RWPE1 (cell line): ENCODE results near the gene NSMCE3.

Experiments
- CTCF ChIA-PET: fragments of 350-600 bp; sonication (Branson Sonifier 250); formaldehyde crosslinking; extraction: SDS; loops from one replicate; lab custom pipeline; 2021; lab: Yijun Ruan, JAX
- POLR2A ChIA-PET: fragments of 400-600 bp; formaldehyde crosslinking; extraction: SDS; loops from one replicate; lab custom pipeline; 2020; ENCODE audit warnings: antibody characterized with exemption; ENCODE audit not compliant: low non-redundant PET; lab: Yijun Ruan, JAX
- DNase-seq: peaks from one replicate; pipeline ENCODE4 v3.0.0; 2012; ENCODE audit warnings: low spot score
- H3K27ac ChIP-seq: fragments of 450-650 bp; 2 replicates; pipeline ENCODE4 v1.5.1; 2017
- TF ChIP-seq, protein P1 (sequence below): fragments of 450-650 bp; conservative IDR thresholded peaks from 2 replicates; pipeline ENCODE4 v1.5.1; 2017; ENCODE audit warnings: low read depth, mild to moderate bottlenecking

The NSMCE3 gene

GRCh38 chr15:29269485-29270168 is at the start of gene NSMCE3:
TSS of gene NSMCE3 (minus strand) at chr15:29269822. CDS start at chr15:29269705, 117 bp downstream.
- peak within 1 kb of the TSS; percentile 78 for H3K27ac ChIP-seq
- ChIA-PET CTCF (interaction anchor here (0.6 kb wide), 1 partner anchor 130 kb away, joined by 3 read pairs; no protein-coding TSS in a partner anchor), POLR2A (interaction anchor here (0.6 kb wide), 1 partner anchor 372 kb away, joined by 3 read pairs; no protein-coding TSS in a partner anchor)
- TF ChIP-seq, protein P1, sequence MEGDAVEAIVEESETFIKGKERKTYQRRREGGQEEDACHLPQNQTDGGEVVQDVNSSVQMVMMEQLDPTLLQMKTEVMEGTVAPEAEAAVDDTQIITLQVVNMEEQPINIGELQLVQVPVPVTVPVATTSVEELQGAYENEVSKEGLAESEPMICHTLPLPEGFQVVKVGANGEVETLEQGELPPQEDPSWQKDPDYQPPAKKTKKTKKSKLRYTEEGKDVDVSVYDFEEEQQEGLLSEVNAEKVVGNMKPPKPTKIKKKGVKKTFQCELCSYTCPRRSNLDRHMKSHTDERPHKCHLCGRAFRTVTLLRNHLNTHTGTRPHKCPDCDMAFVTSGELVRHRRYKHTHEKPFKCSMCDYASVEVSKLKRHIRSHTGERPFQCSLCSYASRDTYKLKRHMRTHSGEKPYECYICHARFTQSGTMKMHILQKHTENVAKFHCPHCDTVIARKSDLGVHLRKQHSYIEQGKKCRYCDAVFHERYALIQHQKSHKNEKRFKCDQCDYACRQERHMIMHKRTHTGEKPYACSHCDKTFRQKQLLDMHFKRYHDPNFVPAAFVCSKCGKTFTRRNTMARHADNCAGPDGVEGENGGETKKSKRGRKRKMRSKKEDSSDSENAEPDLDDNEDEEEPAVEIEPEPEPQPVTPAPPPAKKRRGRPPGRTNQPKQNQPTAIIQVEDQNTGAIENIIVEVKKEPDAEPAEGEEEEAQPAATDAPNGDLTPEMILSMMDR = no peak
- DNase-seq = peak; percentile 84

DNA sequence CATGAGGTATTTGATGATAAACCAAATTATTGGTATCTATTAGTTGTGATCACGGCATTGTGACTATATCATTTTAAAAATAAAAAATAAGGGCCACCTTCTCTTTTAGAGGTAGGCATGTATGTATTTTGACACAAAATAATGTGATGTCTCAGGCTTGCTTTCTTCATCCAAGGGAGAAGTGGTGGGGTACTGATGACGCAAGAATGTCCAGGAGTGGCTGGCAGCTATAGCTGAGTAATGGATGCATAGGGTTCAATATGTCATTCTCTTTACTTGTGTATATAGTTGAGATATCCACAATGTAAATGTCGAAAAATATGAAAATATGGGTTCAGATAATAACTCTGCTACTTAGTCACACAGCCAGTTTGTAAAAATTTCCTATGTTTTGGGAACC is 46.8 kb upstream of the NSMCE3 start:
- ChIA-PET CTCF (no interaction called here), POLR2A (no interaction called here)
- TF ChIP-seq, protein P1 = no peak
- H3K27ac ChIP-seq = no peak overlapping the region
- DNase-seq = no peak

DNA sequence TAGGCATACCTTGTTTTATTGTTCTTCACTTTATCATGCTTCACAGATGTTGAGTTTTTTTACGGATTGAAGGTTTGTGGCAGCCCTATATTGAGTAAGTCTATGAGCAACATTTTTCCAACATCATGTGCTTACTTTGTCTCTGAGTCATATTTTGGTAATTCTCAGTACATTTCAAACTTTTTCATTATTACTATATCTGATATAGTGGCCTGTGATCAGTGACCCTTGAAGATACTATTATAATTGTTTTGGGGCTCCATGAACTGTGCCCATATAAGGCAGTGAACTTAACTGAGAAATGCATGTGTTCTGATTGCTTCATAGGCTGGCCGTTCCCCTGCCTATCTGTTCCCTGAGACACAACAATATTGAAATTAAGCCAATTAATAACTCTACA is 42.8 kb upstream of the NSMCE3 start:
- no peak overlapping the region for H3K27ac ChIP-seq
- POLR2A ChIA-PET = no interaction called here
- DNase-seq = no peak
- CTCF ChIA-PET = interaction anchor here (0.9 to 1.5 kb wide), 2 partner anchors 24 to 172 kb away, joined by 3 read pairs; no protein-coding TSS in a partner anchor
- TF ChIP-seq, protein P1 = no peak

GRCh38 chr15:29311696-29312095 is 42.1 kb upstream of the NSMCE3 start:
- no peak for DNase-seq
- H3K27ac ChIP-seq = no peak overlapping the region
- ChIA-PET CTCF (no interaction called here), POLR2A (no interaction called here)
- TF ChIP-seq, protein P1 = no peak

- ChIA-PET CTCF (interaction anchor here (0.7 kb wide), 1 partner anchor 19 kb away, joined by 3 read pairs; no protein-coding TSS in a partner anchor), POLR2A (no interaction called here)
- H3K27ac ChIP-seq = no peak overlapping the region
- no peak for DNase-seq
- TF ChIP-seq, protein P1 = no peak
Observed at GRCh38 chr15:29309139-29309538, 39.5 kb upstream of the NSMCE3 start.

- ChIA-PET POLR2A (no interaction called here), CTCF (interaction anchor here (0.7 kb wide), 1 partner anchor 10 kb away, joined by 3 read pairs; no protein-coding TSS in a partner anchor)
- TF ChIP-seq, protein P1 = no peak
- DNase-seq = no peak
- no peak overlapping the region for H3K27ac ChIP-seq
Observed at GRCh38 chr15:29308299-29308698, 38.7 kb upstream of the NSMCE3 start.
